IMR-90 (cell line): ENCODE measurements around the gene TRAIP. TPM values are rescaled to one million over a fixed set of nuclear protein-coding genes. Genes with fewer than 3 reads are reported as not detected.

ENCODE experiments used
- ATAC-seq: fragments of 200-7000 bp; cut with Tn5 transposase; 2 replicates; pipeline ENCODE4 v1.9.1; 2020; ENCODE audit warnings: low read depth, mild to moderate bottlenecking, moderate library complexity
- BruUV-seq: library from RNA; stranded (reverse); fragments of 400-500 nt; replicated peaks from 2 replicates; lab custom pipeline; 2021; lab: Mats Ljungman, UMichigan
- CTCF ChIA-PET: fragments of 300-600 bp; formaldehyde crosslinking; extraction: SDS; loops from one replicate; lab custom pipeline; 2021; ENCODE audit warnings: antibody characterized with exemption; lab: Yijun Ruan, JAX
- POLR2A ChIA-PET: fragments of 300-600 bp; sonication (Branson Sonifier 250); formaldehyde crosslinking; loops from one replicate; lab custom pipeline; 2022; ENCODE audit warnings: antibody characterized with exemption; ENCODE audit not compliant: unreplicated experiment; lab: Charles Lee
- DNase-seq: peaks from one replicate; pipeline ENCODE4 v3.0.0; 2013
- H2AFZ ChIP-seq: replicated peaks from 2 replicates; pipeline ENCODE3; 2013; ENCODE audit warnings: low read length, mild to moderate bottlenecking; ENCODE audit not compliant: poor library complexity
- H2AK5ac ChIP-seq: 2 replicates; pipeline ENCODE4 v1.6.1; 2013; ENCODE audit warnings: low read depth, low read length, inconsistent platforms
- H2AK9ac ChIP-seq: replicated peaks from 2 replicates; pipeline ENCODE3; 2013; ENCODE audit warnings: mild to moderate bottlenecking, low read depth, low read length, moderate library complexity; ENCODE audit not compliant: poor library complexity
- H2BK120ac ChIP-seq: 2 replicates; pipeline ENCODE4 v1.6.1; 2013; ENCODE audit warnings: low read depth, low read length, inconsistent platforms
- H2BK15ac ChIP-seq: 3 replicates; pipeline ENCODE4 v1.6.1; 2013; ENCODE audit warnings: low read depth, low read length, inconsistent platforms
- H2BK20ac ChIP-seq: 2 replicates; pipeline ENCODE4 v1.6.1; 2013; ENCODE audit warnings: low read depth, mild to moderate bottlenecking, inconsistent platforms, low read length, moderate library complexity
- H2BK5ac ChIP-seq: 2 replicates; pipeline ENCODE4 v1.6.1; 2013; ENCODE audit warnings: mild to moderate bottlenecking, low read depth, low read length, inconsistent platforms; ENCODE audit not compliant: poor library complexity, severe bottlenecking
- H3K14ac ChIP-seq: replicated peaks from 2 replicates; pipeline ENCODE4 v1.6.1; 2013; ENCODE audit warnings: low read depth, low read length, inconsistent platforms
- H3K18ac ChIP-seq: 2 replicates; pipeline ENCODE4 v1.6.1; 2013; ENCODE audit warnings: low read depth, low read length, control low read depth
- H3K23ac ChIP-seq: 2 replicates; pipeline ENCODE4 v1.6.1; 2013; ENCODE audit warnings: low read depth, low read length, inconsistent platforms
- H3K27ac ChIP-seq: 2 replicates; pipeline ENCODE4 v1.5.1; 2013; ENCODE audit warnings: mild to moderate bottlenecking, control low read depth, low read length; ENCODE audit not compliant: insufficient read depth
- H3K27me3 ChIP-seq: 2 replicates; pipeline ENCODE4 v1.6.1; 2013; ENCODE audit warnings: low read length; ENCODE audit not compliant: control insufficient read depth, insufficient read depth
- H3K36me3 ChIP-seq: 2 replicates; pipeline ENCODE4 v1.6.1; 2013; ENCODE audit warnings: low read length, mixed read lengths; ENCODE audit not compliant: control insufficient read depth, insufficient read depth
- H3K4ac ChIP-seq: 2 replicates; pipeline ENCODE4 v1.6.1; 2013; ENCODE audit warnings: low read depth, low read length, inconsistent platforms
- H3K4me1 ChIP-seq: 2 replicates; pipeline ENCODE4 v1.6.1; 2013; ENCODE audit warnings: low read length, mixed read lengths; ENCODE audit not compliant: control insufficient read depth, insufficient read depth
- H3K4me2 ChIP-seq: 2 replicates; pipeline ENCODE4 v1.6.1; 2013; ENCODE audit warnings: low read depth, mild to moderate bottlenecking, control low read depth, low read length, moderate library complexity
- H3K4me3 ChIP-seq: 2 replicates; pipeline ENCODE4 v1.5.1; 2013; ENCODE audit warnings: low read depth, mild to moderate bottlenecking, control low read depth, low read length, moderate library complexity; ENCODE audit not compliant: insufficient read depth
- H3K56ac ChIP-seq: 2 replicates; pipeline ENCODE4 v1.6.1; 2013; ENCODE audit warnings: low read length, inconsistent platforms; ENCODE audit not compliant: insufficient read depth; ENCODE audit errors: extremely low read depth
- H3K79me1 ChIP-seq, 2 experiments: 2 replicates each; pipeline ENCODE4 v1.6.1; 2013; ENCODE audit warnings: low read length in 2 of 2, inconsistent platforms in 1 of 2, low read depth in 1 of 2
- H3K9ac ChIP-seq: 2 replicates; pipeline ENCODE4 v1.6.1; 2013; ENCODE audit warnings: low read depth, low read length, control low read depth
- H3K9me1 ChIP-seq: 2 replicates; pipeline ENCODE4 v1.6.1; 2013; ENCODE audit warnings: low read length, inconsistent platforms; ENCODE audit not compliant: insufficient read depth
- H3K9me3 ChIP-seq: 2 replicates; pipeline ENCODE4 v1.6.1; 2013; ENCODE audit warnings: low read length; ENCODE audit not compliant: control insufficient read depth, insufficient read depth
- H4K20me1 ChIP-seq: 2 replicates; pipeline ENCODE4 v1.6.1; 2013; ENCODE audit warnings: low read length, inconsistent platforms; ENCODE audit not compliant: insufficient read depth
- H4K5ac ChIP-seq: 2 replicates; pipeline ENCODE4 v1.6.1; 2013; ENCODE audit warnings: mild to moderate bottlenecking, low read depth, low read length, control low read depth
- H4K8ac ChIP-seq, 2 experiments: 2 replicates each; pipeline ENCODE4 v1.6.1; 2013; ENCODE audit warnings: low read depth in 2 of 2, low read length in 2 of 2, control low read depth in 1 of 2, inconsistent platforms in 1 of 2
- H4K91ac ChIP-seq: 2 replicates; pipeline ENCODE4 v1.6.1; 2013; ENCODE audit warnings: low read depth, low read length, inconsistent platforms; ENCODE audit not compliant: insufficient read depth
- BHLHE40 ChIP-seq: fragments of 150-350 bp; IDR thresholded peaks from 2 replicates; pipeline ENCODE4 v1.6.1; 2016; ENCODE audit warnings: mild to moderate bottlenecking, low read depth, low read length
- CEBPB ChIP-seq: IDR thresholded peaks from 2 replicates; pipeline ENCODE4 v1.6.1; 2012; ENCODE audit warnings: low read depth, low read length, improper control_type of control experiment
- CHD1 ChIP-seq: IDR thresholded peaks from 2 replicates; pipeline ENCODE4 v1.6.1; 2012; ENCODE audit warnings: low read depth, low read length, improper control_type of control experiment
- FOS ChIP-seq: fragments of 150-350 bp; IDR thresholded peaks from 2 replicates; pipeline ENCODE4 v1.6.1; 2016; ENCODE audit warnings: low read depth, low read length
- MAFK ChIP-seq: IDR thresholded peaks from 2 replicates; pipeline ENCODE4 v1.6.1; 2012; ENCODE audit warnings: low read depth, low read length, improper control_type of control experiment
- MXI1 ChIP-seq: IDR thresholded peaks from 2 replicates; pipeline ENCODE4 v1.6.1; 2012; ENCODE audit warnings: low read depth, mild to moderate bottlenecking, low read length, moderate library complexity, borderline replicate concordance
- RAD21 ChIP-seq: IDR thresholded peaks from 2 replicates; pipeline ENCODE4 v1.6.1; 2012; ENCODE audit warnings: low read length, improper control_type of control experiment
- USF2 ChIP-seq: fragments of 150-350 bp; IDR thresholded peaks from 2 replicates; pipeline ENCODE4 v1.6.1; 2017; ENCODE audit warnings: mild to moderate bottlenecking, antibody characterized with exemption, low read length, low read depth
- WGBS, 2 experiments: methylation state at CpG; one replicate each; pipeline versions ENCODE4 v1.1.5 to v1.1.7; 2013; ENCODE audit warnings: missing lambda C conversion rate in 2 of 2; ENCODE audit not compliant: insufficient read length in 1 of 2; ENCODE audit errors: extremely low coverage in 2 of 2; 5-methylcytosine and 5-hydroxymethylcytosine counted together
- dilution Hi-C: fragments of 300-500 bp; cut with HindIII; formaldehyde crosslinking; loops from one replicate; pipeline ENCODE4 v1.14.3; 2018; ENCODE audit warnings: low sequenced_read_pairs; ENCODE audit not compliant: unreplicated experiment
- in situ Hi-C: fragments of 300-500 bp; cut with MboI; formaldehyde crosslinking; loops from 3 replicates; pipeline ENCODE4 v1.14.3; 2019; ENCODE audit warnings: low sequenced_read_pairs, inconsistent platforms, mixed read lengths
- intact Hi-C: fragments of 100-400 bp; cut with micrococcal nuclease; formaldehyde crosslinking; loops from 2 replicates; pipeline ENCODE4 v1.10.0; 2022
- polyA plus RNA-seq, 3 experiments: library from polyadenylated mRNA; depleted of rRNA; stranded (reverse); fragments of >200 nt; gene quantifications; 2 replicates each; pipeline ENCODE4 v1.2.3, GENCODE V29; 2012; ENCODE audit warnings: low replicate concordance in 1 of 3
- total RNA-seq: library from RNA; depleted of rRNA; stranded (reverse); fragments of >200 nt; gene quantifications from 2 replicates; pipeline ENCODE4 v1.2.3, GENCODE V29; 2012

Gene TRAIP
- total and polyA plus RNA-seq, 2 of the 4 experiments (the other 2 are of a cell fraction) = 6.3 to 9.2 TPM

GRCh38 chr3:49801160-49801559 is 55.2 kb downstream of the TRAIP start (continued):
- TF ChIP-seq MAFK (no peak), USF2 (no peak), FOS (no peak), RAD21 (no peak), CHD1 (no peak)

GRCh38 chr3:49799761-49800160 is 56.6 kb downstream of the TRAIP start, which contains the start of gene CDHR4:
Gene CDHR4 (minus strand): TSS chr3:49799873. CDS start chr3:49799812, 61 bp downstream.
- Histone ChIP-seq H2BK20ac (no peak within 1 kb of the TSS), H3K9me3 (no peaks in the 10 kb centered on the region), H3K23ac (no peak within 1 kb of the TSS), H3K9me1 (peaks cover 4% of the 10 kb centered on the region; the same call in 1 of the 2 replicates), H3K4me2 (no peak within 1 kb of the TSS), H3K18ac (no peak within 1 kb of the TSS), H3K56ac (no peak within 1 kb of the TSS), H3K14ac (no peak within 1 kb of the TSS), H2AK9ac (peak within 1 kb of the TSS; percentile 63), H3K4me1 (peaks cover 11% of the 10 kb centered on the region), H3K9ac (no peak within 1 kb of the TSS), H3K4ac (peak within 1 kb of the TSS; percentile 1; the same call in 1 of the 2 replicates), H3K27ac (no peak within 1 kb of the TSS), H3K79me1 (peaks cover 0 to 7% of the 10 kb centered on the region in 2 experiments; a peak in 1 of 4 replicates), H3K27me3 (peaks cover 5% of the 10 kb centered on the region; the same call in 1 of the 2 replicates), H3K36me3 (no peaks in the 10 kb centered on the region; the same call in 1 of the 2 replicates), H2BK120ac (no peak within 1 kb of the TSS), H4K8ac (no peak within 1 kb of the TSS; a peak in 1 of 4 replicates), H2BK15ac (no peak within 1 kb of the TSS), H4K20me1 (no peaks in the 10 kb centered on the region), H2BK5ac (no peak within 1 kb of the TSS), H3K4me3 (no peak within 1 kb of the TSS), H2AFZ (peak within 1 kb of the TSS; percentile 64), H4K91ac (no peak within 1 kb of the TSS), H4K5ac (no peak within 1 kb of the TSS), H2AK5ac (0 out of 2 replicates have a peak within 1 kb of the TSS, but pooled peaks have one; percentile 18)
- 83% methylated on average over 1 of the region's 4 CpGs; no CpG with 5 or more reads in 1 of the 2 experiments for WGBS, 2 experiments
- ChIA-PET POLR2A (no interaction called here), CTCF (interaction anchor here (1.3 kb wide), 1 partner anchor 30 kb away, joined by 3 read pairs; no protein-coding TSS in a partner anchor)
- no peak for TF ChIP-seq BHLHE40
- TF ChIP-seq MXI1 = no peak
- peak; percentile 65; the same call in 1 of the 2 replicates for TF ChIP-seq CEBPB
- TF ChIP-seq FOS = peak; percentile 35; the same call in 1 of the 2 replicates
- in situ Hi-C loops (no loop called here), intact Hi-C loops (loop anchor here (5.0 kb wide), 1 partner anchor 293 kb away; no protein-coding TSS in a partner anchor), dilution Hi-C loops (no loop called here)
- peak; percentile 16; the same call in 1 of the 2 replicates for ATAC-seq
- no TSS peak for BruUV-seq
- peak; percentile 72 for DNase-seq
